HL-60 (cell line): ENCODE data around the gene ZNF439.
"Not testable (repeated sequence)": the region's sequence is repeated elsewhere in the genome, so short reads cannot be mapped to it uniquely, and the experiment has no call there.

Experiments
- DNase-seq, 2 experiments: peaks; one replicate each; pipeline ENCODE4 v3.0.0-alpha.2; 2010 to 2020; ENCODE audit warnings: low read depth in 1 of 2, low spot score in 1 of 2
- H3K27ac ChIP-seq: fragments of 250-450 bp; sonication (Bioruptor Pico); replicated peaks from 2 replicates; pipeline ENCODE4 v1.5.1; 2020; ENCODE audit warnings: mild to moderate bottlenecking, moderate library complexity
- H3K27me3 ChIP-seq: fragments of 250-450 bp; sonication (Bioruptor Pico); 2 replicates; pipeline ENCODE4 v1.5.1; 2021; ENCODE audit warnings: mild to moderate bottlenecking, moderate library complexity; ENCODE audit not compliant: insufficient read depth, poor library complexity, severe bottlenecking
- H3K4me3 ChIP-seq: replicated peaks from 2 replicates; pipeline ENCODE4 v1.5.1; 2011; ENCODE audit warnings: mild to moderate bottlenecking, control low read depth, low read length; ENCODE audit not compliant: insufficient read depth
- GABPA ChIP-seq: IDR thresholded peaks from 2 replicates; pipeline ENCODE4 v1.6.1; 2012; ENCODE audit warnings: low read depth
- POLR2AphosphoS5 ChIP-seq: IDR thresholded peaks from 2 replicates; pipeline ENCODE4 v1.6.1; 2012; ENCODE audit warnings: low read depth
- SPI1 ChIP-seq: IDR thresholded peaks from 2 replicates; pipeline ENCODE4 v1.6.1; 2012; ENCODE audit warnings: low read depth, mild to moderate bottlenecking, borderline replicate concordance
- TF ChIP-seq, protein P1 (sequence below): IDR thresholded peaks from 2 replicates; pipeline ENCODE4 v1.6.1; 2012; ENCODE audit warnings: low read depth; ENCODE audit not compliant: insufficient replicate concordance
- TF ChIP-seq, protein P2 (sequence below): IDR thresholded peaks from one replicate; pipeline ENCODE4 v1.5.1; 2011; ENCODE audit warnings: low read length, control low read depth, inconsistent platforms; ENCODE audit not compliant: insufficient read depth

ZNF439 gene

DNA sequence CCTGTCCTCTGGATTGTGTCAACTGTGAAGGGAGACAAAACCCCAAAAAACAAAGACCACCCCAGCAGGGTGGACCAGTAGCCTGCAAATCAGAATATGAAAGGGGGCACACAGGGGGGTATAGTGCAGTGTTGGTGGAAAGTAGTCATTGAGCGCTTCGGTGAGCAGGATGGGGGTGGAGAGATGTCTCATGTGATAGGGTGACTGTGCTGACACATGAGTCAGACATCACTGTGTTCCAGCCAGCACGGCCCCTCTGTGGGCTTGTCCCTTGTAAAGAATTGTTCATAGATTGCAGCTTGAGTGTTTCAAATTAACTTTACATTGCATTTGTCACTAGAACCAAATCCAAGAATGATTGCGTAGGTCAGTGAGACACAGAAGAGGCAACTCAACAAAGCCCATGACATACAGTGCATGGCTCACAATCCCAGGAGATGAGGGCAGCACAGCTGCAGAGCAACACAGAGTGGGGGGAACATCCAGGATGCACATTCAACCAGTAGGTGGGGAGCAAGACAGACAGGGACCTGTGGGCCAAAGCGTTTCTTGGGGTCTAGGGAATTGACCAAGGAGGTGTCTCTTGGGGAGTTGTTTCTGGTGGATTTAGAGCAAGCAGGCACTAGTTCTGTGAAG lies 26.9 kb upstream of the ZNF439 start:
- Histone ChIP-seq H3K27me3 (no peaks in the 10 kb centered on the region), H3K4me3 (no peak overlapping the region), H3K27ac (no peak overlapping the region)
- TF ChIP-seq, protein P1, sequence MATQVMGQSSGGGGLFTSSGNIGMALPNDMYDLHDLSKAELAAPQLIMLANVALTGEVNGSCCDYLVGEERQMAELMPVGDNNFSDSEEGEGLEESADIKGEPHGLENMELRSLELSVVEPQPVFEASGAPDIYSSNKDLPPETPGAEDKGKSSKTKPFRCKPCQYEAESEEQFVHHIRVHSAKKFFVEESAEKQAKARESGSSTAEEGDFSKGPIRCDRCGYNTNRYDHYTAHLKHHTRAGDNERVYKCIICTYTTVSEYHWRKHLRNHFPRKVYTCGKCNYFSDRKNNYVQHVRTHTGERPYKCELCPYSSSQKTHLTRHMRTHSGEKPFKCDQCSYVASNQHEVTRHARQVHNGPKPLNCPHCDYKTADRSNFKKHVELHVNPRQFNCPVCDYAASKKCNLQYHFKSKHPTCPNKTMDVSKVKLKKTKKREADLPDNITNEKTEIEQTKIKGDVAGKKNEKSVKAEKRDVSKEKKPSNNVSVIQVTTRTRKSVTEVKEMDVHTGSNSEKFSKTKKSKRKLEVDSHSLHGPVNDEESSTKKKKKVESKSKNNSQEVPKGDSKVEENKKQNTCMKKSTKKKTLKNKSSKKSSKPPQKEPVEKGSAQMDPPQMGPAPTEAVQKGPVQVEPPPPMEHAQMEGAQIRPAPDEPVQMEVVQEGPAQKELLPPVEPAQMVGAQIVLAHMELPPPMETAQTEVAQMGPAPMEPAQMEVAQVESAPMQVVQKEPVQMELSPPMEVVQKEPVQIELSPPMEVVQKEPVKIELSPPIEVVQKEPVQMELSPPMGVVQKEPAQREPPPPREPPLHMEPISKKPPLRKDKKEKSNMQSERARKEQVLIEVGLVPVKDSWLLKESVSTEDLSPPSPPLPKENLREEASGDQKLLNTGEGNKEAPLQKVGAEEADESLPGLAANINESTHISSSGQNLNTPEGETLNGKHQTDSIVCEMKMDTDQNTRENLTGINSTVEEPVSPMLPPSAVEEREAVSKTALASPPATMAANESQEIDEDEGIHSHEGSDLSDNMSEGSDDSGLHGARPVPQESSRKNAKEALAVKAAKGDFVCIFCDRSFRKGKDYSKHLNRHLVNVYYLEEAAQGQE, result no peak
- TF ChIP-seq SPI1 (no peak), POLR2AphosphoS5 (no peak), GABPA (no peak)
- TF ChIP-seq, protein P2, sequence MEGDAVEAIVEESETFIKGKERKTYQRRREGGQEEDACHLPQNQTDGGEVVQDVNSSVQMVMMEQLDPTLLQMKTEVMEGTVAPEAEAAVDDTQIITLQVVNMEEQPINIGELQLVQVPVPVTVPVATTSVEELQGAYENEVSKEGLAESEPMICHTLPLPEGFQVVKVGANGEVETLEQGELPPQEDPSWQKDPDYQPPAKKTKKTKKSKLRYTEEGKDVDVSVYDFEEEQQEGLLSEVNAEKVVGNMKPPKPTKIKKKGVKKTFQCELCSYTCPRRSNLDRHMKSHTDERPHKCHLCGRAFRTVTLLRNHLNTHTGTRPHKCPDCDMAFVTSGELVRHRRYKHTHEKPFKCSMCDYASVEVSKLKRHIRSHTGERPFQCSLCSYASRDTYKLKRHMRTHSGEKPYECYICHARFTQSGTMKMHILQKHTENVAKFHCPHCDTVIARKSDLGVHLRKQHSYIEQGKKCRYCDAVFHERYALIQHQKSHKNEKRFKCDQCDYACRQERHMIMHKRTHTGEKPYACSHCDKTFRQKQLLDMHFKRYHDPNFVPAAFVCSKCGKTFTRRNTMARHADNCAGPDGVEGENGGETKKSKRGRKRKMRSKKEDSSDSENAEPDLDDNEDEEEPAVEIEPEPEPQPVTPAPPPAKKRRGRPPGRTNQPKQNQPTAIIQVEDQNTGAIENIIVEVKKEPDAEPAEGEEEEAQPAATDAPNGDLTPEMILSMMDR, result no peak
- DNase-seq, result no peak

DNA sequence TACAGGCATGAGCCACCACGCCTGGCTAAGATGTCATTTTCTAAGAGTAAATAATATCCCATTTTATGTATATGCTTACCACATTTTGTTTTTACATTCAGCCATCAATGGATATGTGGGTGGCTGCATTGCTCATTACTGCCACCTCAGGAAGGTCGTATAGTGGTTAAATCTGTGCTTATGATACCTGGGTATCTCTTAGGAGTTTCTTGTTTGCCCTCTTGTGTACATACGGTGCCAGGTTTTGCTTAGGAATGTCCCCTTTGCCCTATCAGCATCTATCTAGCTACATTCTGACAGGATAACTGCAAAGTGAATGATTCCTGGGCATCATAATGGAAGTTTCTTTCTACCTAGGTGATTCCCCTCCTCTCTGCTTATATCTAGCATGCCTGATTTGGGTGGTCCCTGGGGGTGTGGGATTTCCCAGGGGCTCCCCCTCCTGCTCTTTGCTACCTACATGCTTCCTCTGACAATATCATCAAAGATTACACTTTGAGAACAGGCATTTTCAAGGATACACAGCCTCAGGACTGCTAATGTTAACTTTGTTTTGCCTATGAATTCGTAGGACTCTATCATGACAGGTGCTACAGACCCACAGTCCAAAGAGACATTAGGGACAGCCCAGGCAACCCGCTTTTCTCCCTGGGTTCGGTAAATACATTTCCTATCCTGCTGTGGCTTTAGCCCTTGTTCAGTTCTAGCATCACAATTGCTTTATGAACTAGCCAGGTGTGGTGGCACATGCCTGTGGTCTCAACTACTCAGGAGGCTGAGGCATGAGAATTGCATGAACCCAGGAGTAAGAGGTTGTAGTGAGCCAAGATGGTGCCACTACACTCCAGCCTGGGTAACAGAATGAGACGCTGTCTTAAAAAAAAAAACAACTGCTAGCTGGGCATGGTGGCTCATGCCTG lies 19.3 kb upstream of the ZNF439 start:
- DNase-seq, result not testable (repeated sequence)

DNA sequence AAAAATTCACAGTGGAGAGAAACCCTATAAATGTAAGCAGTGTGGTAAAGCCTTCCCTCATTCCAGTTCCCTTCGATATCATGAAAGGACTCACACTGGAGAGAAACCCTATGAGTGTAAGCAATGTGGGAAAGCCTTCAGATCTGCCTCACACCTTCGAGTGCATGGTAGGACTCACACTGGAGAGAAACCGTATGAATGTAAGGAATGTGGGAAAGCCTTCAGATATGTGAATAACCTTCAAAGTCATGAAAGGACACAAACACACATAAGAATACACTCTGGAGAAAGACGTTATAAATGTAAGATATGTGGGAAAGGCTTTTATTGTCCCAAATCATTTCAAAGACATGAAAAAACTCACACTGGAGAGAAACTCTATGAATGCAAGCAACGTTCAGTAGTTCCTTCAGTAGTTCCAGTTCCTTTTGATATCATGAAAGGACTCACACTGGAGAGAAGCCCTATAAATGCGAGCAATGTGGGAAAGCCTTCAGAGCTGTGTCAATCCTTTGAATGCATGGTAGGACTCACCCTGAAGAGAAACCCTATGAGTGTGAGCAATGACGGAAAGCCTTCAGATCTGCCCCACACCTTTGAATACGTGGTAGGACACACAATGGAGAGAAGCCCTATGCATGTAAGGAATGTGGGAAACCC lies 16.1 kb upstream of the ZNF439 start:
- Histone ChIP-seq H3K27me3 (no peaks in the 10 kb centered on the region), H3K27ac (no peak overlapping the region), H3K4me3 (no peak overlapping the region)
- no peak for DNase-seq
- TF ChIP-seq, protein P1, result no peak
- TF ChIP-seq, protein P2, result no peak
- no peak for TF ChIP-seq POLR2AphosphoS5
- no peak for TF ChIP-seq SPI1
- no peak for TF ChIP-seq GABPA

More for the DNA sequence above, 19.3 kb upstream of the ZNF439 start:
- H3K27me3 ChIP-seq, H3K4me3 ChIP-seq, H3K27ac ChIP-seq: not testable (repeated sequence)

DNA sequence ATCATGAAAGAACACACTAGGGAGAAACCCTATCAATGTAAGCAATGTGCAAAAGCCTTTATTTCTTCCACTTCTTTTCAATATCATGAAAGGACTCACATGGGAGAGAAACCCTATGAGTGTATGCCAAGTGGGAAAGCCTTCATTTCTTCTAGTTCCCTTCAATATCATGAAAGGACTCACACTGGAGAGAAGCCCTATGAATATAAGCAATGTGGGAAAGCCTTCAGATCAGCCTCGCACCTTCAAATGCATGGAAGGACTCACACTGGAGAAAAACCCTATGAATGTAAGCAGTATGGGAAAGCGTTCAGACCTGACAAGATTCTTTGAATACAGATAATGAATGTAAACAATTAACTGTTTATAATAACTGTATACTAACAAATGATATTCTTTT lies 15.0 kb upstream of the ZNF439 start:
- TF ChIP-seq, protein P2, result no peak
- TF ChIP-seq GABPA (no peak), SPI1 (no peak), POLR2AphosphoS5 (no peak)
- TF ChIP-seq, protein P1, result no peak
- H3K27me3 ChIP-seq, result no peaks in the 10 kb centered on the region
- DNase-seq, result no peak
- no peak overlapping the region for H3K27ac ChIP-seq
- H3K4me3 ChIP-seq, result no peak overlapping the region

DNA sequence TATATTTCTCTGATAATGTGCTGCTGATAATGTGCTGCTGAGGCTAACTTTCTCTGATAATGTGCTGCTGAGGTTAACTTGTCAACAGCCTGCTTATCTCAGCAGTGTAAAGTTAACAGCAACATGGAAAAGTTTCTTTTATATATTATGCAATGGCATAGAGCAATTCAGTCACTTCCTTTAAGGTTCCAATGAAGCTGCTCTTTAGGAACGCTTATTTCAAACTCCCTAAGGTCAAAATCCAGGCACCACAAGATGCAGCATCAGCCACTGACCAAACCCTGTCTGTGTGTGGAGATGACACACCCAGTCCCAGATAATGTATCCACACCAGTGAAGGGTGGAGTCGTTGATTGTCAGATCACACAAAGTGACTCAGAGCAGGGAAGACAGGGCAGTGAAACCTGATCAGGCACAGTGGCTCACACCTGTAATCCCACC lies 12.9 kb upstream of the ZNF439 start:
- H3K27me3 ChIP-seq, H3K27ac ChIP-seq, H3K4me3 ChIP-seq, DNase-seq: not testable (repeated sequence)
